Inferior parietal cortex (tissue), 1 donor: Measurements from ENCODE around the gene IFITM1.
"Not testable (repeated sequence)": the region's sequence is repeated elsewhere in the genome, so short reads cannot be mapped to it uniquely, and the experiment has no call there.

ENCODE experiments used
- DNase-seq: peaks from one replicate; pipeline ENCODE4 v3.0.0-alpha.2; 2016; ENCODE audit errors: extremely low spot score

IFITM1 gene

DNA sequence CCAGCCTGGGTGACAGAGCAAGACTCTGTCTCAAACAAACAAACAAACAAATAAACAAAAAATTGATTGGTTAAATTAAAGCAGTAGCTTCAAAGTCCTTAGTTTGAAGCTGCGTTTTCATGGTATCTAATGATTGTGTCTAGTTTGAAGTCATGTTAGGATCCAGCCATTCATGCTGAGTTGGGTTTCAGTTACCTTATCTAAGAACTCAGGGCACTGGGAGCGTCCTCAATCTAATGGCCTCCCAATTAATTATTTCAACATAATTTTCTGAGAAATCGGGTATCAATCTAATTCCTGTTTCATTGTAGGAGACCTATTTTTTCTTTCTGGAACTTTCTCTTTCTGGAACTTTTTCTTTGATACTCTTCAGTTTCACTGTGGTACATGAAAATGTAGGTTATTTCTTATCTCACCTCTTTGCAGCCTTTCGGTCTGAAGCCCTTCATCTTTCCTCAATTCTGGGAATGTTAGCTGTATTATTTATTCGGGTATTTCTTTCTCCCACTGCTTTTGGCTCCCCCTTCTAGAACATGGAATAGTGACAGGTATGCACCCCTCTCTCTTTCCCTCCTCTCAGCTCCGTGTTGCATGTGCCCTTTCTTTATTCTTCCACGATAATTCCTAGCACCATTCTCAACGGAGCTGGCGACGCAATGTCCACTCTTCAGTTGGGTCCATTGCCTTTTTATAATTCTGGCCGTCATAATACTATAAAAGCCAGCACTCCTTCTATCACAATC, 31.2 kb downstream of the IFITM1 start:
- DNase-seq, result no peak

DNA sequence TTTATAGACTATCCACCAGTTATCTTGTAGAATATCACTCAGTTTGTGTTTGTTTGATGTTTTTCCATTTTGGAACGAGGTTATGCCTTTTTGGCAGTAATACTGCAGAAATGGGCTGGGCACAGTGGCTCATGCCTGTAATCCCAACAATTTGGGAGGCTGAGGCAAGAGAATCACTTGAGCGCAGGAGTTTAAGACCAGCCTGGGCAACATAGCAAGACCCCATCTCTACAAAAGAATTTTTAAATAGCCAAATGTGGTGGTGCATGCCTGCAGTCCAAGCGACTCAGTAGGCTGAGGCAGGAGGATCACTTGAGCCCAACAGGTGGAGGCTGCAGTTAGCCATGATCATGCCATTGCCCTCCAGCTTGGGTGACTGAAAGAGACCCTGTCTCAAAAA, 32.7 kb downstream of the IFITM1 start:
- no peak for DNase-seq

DNA sequence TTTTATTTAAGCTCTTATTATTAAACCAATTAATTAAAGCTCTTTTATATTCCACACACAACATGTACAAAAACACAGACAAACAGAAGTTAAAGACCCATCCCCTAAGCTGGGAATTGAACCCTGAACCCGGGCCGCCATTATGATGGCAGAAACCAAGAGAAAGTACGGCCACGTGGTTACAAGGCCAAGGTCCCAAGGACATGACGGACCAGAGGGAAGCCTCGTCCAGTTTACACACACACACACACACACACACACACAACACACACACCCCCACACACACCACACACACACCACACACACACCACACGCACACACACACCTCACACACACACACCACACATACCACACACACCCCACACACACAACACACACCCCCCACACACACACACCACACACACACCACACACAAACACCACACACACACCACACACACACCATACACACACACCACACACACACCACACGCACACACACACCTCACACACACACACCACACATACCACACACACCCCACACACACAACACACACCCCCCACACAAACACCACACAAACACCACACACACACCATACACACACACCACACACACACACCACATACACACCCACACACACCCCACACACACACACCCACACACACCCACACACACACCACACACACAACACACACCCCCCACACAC, 35.6 kb downstream of the IFITM1 start:
- not testable (repeated sequence) for DNase-seq

DNA sequence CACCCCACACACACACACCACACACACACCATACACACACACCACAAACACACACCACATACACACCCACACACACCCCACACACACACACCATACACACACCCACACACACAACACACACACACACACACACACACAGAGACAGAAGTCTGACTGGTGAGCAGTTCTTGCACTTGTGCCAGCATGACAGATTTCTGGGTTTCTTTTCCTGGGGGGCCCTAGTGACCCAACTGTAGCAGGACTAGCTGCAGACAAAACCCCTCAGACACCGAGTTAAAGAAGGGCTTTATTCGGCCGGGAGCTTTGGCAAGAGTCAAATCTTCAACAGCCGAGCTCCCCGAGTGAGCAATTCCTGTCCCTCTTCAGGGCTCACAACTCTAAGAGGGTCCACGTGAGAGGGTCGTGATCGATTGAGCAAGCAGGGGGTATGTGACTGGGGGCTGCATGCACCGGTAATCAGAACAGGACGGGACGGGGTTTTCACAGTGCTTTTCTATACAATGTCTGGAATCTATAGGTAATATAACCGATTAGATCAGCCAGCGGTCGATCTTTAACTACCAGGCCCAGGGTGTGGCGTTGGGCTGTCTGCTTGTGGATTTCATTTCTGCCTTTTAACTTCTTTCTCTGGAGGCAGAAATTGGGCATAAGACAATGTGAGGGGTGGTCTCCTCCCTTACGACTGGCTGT, 36.3 kb downstream of the IFITM1 start:
- DNase-seq, result not testable (repeated sequence)

DNA sequence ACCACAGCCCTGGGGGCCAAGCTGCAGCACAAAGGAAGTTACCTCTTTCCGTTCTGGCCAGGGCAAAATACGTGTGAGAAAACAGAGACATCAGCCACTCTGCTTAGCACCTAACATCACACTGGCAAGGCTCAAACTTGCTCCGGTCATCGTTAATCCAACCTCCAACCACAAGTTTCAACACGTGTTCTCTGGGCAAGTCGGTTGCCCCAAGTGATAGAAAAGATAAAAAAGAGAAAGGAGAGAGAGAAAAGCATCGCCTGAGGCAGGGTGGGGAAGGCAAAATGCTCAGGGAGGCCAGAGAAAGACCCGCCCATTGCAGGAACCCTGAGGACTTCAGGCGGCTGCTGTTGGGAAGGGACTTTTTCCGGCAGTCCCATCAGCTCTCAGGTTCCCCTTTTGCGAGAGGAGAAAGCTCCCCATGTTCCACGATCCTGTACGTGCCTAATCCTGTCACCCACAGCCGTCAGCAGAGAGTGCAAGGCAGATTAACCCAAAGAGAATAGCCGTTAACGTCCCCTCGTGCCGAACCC, 36.9 kb downstream of the IFITM1 start:
- no peak for DNase-seq

DNA sequence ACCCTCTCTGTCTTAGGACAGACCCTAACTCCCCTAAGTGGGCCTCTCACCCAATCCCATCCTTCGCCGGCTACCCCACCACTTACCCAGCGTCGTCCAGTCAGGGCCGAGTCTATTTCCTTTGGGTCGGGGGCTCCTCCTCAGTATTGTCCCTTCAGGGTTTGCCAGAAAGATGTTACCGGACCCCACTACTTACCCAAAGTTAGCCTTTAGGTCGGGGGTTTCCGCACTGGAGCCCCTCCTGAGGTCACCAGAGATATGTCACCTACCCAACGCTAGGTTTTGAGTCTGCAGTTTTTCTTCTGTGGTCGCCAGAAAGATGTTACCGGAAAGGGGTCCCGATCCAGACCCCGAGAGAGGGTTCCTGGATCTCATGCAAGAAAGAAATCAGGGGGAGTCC, 37.6 kb downstream of the IFITM1 start:
- DNase-seq, result no peak

- no peak for DNase-seq
Measured at GRCh38 chr11:352456-353031, 38.7 kb downstream of the IFITM1 start.

GRCh38 chr11:353179-353873, 39.5 kb downstream of the IFITM1 start:
- no peak for DNase-seq

GRCh38 chr11:355581-356458, 42.0 kb downstream of the IFITM1 start:
- no peak for DNase-seq

DNA sequence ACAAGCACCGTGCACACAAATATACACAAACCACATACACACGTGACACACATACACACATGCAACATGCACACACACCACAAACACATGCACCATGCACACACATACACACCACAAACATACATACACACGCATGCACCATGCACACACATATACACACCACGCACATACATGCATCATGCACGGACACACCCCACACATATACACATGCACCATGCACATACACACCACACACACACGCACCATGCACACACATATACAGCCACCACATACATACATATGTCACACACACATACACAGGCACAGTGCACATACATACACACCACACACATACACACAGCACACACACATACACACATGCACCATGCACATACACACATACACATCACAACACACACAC, 42.8 kb downstream of the IFITM1 start:
- no peak for DNase-seq

GRCh38 chr11:357582-357981, 43.7 kb downstream of the IFITM1 start:
- DNase-seq, result no peak

GRCh38 chr11:358129-358800, 44.4 kb downstream of the IFITM1 start:
- DNase-seq, result no peak

DNA sequence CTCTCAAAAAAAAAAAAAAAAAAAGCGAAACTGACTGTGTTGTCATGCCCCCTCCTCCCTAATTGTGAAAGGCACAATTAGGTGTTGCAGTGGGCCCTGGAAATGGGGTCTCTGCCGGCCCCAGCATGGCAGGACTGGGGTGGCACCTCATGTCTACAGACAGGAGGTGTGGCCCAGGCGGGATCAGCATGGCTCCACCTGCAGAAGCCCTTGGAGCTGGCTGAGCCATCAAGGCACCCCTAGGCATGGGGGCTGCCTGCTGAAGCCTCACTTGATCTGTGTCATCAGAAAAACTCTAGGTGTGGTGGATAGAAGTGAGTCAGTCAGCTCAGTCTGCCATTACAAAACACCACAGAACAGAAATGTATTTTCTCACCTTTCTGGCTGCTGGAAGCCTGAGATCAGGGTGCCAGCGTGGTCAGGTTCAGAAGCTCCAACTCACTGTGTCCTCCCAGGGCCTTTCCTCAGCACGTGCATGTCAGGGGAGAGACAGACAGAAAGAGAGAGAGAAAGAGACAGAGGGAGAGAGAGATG, 45.4 kb downstream of the IFITM1 start:
- no peak for DNase-seq

DNA sequence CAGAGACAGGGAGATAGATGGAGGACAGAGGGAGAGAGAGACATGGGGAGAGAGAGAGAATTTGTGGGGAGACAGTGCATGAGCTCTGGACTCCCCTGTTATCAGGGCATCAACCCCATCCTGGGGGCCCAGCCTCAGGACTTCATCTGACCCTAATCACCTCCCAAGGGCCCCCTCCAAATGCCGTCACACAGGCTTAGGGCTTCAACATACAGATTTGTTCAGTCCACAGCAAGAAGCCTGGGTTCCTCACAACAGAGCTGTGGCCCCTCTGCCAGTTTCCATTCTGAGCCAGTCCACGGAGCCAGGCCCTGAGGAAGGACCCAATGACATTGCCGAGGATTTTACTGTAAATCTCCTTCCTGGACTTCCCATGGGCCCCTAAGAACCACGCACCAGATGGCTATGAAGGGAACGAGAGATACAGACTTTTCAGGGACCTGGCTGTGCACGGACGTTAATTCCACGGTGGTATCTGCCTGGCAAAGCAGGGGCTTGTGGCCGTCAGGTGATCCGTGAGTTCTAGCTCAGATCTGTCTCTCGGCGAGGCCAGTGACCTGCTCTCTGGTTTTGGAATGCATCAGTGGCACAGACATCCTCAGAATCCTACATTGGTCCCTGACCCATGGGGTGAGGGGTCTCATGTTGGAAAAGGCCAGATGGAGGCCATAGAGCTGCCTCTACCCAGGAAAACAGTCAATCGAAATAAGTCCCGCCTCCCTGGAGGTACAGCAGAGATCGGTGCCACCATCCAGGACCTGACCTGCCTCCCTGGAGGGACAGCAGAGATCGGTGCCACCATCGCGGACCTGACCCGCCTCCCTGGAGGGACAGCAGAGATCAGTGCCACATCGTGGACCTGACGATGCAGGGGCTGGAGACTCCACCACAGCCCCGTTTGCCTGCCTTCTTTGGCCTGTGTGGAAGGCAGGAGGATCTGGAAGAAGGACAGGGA, 46.8 kb downstream of the IFITM1 start:
- DNase-seq, result no peak

GRCh38 chr11:362642-363442, 49.0 kb downstream of the IFITM1 start:
- DNase-seq, result no peak

- not testable (repeated sequence) for DNase-seq
Measured at GRCh38 chr11:363443-363805, 49.6 kb downstream of the IFITM1 start.

GRCh38 chr11:363948-364761, 50.3 kb downstream of the IFITM1 start:
- DNase-seq, result no peak
